GM12874 (cell line): ENCODE measurements around the gene GALNT18.

Source experiments
- TF ChIP-seq, protein P1 (sequence below): IDR thresholded peaks from 2 replicates; pipeline ENCODE4 v1.5.1; 2011; ENCODE audit warnings: low read depth, mild to moderate bottlenecking, control low read depth, low read length, moderate library complexity; ENCODE audit not compliant: insufficient read depth

GALNT18 gene

DNA sequence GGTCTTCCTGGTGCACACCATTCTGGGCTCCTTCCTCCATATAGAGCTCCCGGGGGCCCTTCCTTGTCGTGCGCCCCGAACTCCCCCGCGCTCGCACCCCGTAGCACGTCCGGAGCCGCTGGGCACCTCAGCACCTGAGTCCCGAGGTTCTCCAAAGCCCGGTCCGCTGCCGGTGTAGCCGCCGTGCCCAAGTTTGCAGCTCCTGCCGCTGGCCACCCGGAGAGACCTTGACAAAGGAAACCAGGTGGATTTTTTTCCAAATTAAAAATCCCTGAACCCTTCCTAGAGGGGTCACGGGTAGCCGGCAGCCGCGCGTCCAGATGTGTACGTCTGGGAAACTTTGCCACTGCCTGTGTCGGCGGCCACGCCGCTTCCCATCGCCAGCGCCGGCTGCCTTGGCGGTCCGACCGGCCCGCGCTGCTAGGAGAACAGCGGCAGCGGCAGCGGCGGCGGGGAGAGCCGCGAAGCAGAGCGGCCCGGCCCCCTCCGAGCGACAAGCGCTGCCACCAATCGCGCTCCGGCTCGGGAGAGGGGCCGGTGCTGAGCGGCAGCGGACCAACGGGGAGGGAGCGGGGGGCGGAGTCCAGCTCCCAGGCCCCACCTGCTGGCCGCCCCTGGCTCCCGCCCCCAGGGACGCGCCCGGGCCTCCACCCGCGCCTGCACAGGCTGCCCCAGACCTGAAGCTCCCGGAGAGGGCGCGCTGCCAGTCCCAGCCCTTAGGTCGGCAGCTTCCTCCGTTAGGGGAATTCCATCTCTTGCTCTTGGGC is at the start of gene GALNT18:
GALNT18 (minus strand) TSS at position 433 of the 767 bp plus-strand sequence.
- TF ChIP-seq, protein P1, sequence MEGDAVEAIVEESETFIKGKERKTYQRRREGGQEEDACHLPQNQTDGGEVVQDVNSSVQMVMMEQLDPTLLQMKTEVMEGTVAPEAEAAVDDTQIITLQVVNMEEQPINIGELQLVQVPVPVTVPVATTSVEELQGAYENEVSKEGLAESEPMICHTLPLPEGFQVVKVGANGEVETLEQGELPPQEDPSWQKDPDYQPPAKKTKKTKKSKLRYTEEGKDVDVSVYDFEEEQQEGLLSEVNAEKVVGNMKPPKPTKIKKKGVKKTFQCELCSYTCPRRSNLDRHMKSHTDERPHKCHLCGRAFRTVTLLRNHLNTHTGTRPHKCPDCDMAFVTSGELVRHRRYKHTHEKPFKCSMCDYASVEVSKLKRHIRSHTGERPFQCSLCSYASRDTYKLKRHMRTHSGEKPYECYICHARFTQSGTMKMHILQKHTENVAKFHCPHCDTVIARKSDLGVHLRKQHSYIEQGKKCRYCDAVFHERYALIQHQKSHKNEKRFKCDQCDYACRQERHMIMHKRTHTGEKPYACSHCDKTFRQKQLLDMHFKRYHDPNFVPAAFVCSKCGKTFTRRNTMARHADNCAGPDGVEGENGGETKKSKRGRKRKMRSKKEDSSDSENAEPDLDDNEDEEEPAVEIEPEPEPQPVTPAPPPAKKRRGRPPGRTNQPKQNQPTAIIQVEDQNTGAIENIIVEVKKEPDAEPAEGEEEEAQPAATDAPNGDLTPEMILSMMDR, result peak; percentile 38; the same call in 1 of the 2 replicates

- TF ChIP-seq, protein P1, result no peak
These were observed 48.8 kb upstream of the GALNT18 start for GRCh38 chr11:11670574-11670973.

DNA sequence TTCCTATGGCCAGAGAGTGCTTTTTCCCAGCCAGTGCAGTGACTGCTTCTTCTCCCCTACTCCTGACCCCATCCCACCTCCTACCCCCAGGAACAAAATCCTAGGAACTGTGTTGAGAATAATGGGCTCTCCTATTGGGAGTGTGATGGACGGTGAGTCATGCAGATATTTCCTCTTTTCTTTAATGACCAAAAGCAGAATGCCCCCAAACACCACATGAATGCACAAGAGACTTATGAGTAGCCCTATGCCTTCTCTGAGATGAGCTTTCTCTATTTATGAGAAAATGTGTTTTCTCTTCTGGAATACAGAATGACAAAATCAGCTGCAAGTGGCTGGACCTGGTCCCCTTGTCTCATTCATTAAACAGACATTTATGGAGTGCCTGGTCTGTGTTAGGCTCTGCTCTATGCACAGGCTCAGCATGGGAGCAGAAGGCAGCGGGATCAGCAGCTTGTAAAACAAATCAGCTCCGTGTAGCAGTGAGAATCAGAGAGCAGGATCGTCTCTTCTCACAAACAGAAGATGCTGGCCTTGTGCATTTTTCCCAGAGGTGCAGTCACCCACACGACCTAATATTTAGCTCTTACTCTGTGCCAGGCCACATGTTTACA is 47.5 kb upstream of the GALNT18 start:
- TF ChIP-seq, protein P1, result no peak

DNA sequence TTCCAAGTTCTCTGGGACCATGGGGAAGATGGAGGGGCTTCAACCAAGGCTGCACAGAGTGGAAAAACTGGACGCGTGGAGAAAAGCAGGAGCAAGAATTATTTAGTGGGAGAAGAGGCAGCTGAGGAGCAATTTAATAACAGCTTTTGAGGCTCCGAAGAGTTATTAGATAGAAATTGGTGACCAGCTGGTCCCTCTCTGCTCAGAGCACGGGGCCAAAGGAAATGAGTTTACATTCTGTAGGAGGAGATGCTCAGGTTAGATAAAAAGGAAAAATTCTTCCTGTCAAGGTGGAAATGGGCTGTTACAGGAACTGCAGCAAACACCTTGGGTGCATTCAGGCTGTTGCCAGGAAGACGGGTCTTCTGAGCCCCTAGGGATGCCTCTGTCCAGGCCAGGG is 47.0 kb upstream of the GALNT18 start:
- TF ChIP-seq, protein P1, result no peak

DNA sequence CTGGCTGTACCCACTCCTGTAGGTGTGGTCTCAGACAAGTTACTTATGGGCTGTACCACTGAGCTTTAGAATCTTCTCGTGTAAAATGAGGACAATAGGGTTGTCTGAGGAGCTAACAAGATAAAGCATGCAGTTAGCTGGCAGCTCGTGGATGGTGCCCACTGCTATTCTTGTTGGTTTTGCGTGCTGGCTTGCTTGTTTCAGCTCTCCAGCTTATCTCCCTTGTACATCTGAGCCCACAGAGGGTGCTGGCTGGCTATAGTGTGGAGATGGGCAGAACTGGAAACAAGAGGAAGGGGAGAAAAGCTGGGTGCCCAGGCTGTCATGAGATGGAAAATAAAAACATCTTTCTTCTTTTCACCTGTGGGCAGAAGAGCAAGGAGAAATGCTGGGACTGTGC is 46.5 kb upstream of the GALNT18 start:
- TF ChIP-seq, protein P1, result no peak

DNA sequence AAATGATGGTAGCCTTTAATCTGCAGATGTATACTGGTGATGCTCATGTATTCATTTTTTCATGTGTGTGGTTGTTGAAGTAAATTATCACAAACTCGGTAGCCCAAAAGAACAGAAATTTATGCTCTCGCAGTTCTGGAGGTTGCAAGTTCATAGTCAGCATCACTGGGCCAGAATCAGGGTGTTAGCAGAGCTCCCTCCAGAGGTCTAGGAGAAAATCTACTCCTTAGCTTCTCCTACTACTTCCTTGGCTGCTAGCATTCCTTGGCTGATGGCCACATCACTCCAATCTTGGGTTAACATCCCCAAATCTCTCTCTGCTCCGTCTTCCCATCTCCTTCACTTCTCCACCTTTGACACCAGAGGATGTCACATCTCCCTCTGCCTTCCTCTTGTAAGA is 45.3 kb upstream of the GALNT18 start:
- TF ChIP-seq, protein P1, result 0 out of 2 replicates have a peak, but pooled peaks have one; percentile 4

- TF ChIP-seq, protein P1, result no peak
These were observed 43.6 kb upstream of the GALNT18 start for GRCh38 chr11:11665407-11665806.
